GM19438 (cell line): ENCODE results near the gene VEZT.

Source experiments
- ATAC-seq: cut with Tn5 transposase; IDR thresholded peaks from one replicate; pipeline ENCODE4 v1.9.1; 2021; ENCODE audit warnings: low read depth; ENCODE audit not compliant: unreplicated experiment

VEZT gene

DNA sequence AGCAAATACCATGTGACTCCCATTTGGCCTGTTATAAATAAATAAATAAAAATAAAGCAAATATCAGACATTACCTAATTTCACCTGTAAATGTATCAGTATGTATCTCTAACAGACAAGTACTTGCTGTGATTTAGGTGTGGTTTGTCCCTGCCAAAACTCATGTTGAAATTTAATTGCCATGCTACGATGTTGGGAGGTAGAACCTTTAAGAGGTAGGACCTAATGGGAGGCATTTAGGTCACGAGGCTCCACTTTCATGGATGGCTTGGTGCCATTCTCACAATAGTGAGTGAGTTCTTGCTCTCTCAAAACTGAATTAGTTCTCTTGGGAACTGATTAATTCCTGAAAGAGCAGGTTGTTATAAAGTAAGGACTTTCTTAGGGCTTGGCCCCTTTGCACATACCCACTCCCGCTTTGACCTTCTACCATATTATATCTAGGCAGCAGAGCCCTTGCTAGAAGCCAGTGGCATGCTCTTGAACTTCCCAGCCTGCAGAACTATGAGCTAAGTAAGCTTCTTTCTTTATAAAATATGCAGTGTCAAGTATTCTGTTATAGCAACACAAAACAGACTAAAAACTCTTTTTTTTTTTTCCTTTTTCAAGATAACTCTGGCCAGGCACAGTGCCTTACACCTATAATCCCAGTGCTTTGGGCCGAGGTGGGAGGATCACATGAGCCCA lies 26.0 kb downstream of the VEZT start:
- ATAC-seq: no peak

DNA sequence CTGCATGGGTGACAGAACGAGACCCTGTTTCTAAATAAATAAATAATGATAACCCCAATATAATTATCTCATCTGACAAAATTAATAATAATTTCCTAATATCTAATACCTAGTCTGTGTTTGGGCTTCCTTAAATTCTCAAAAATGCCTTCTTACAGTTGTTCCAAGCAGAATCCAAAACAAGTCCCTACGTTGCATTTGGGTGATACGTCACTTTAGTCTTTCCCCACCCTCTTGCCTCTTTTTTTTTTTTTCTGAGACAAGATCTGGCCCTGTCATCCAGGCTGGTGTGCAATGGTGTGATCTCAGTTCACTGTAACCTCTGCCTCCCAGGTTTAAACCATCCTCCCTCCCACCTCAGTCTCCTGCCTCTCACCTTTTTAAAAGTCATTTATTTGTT lies 26.7 kb downstream of the VEZT start:
- no peak for ATAC-seq

DNA sequence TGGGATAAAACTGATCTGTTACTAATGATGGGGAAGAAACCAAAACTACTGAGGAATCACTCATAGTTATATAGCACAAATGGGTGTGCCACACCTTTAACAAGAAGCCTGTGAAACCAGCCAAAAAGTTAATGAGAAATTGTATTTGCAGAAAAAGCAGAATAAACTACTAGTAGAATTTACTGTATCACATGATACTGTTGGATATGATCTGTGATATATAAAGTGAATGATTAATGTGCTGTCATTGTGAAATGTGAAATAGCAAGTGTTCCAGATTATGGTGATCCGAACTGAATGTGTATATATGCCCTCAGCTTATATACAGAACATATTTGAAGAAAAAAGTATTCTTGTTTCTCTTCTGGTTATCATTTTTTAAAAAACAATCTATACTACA lies 30.5 kb downstream of the VEZT start:
- ATAC-seq: no peak

DNA sequence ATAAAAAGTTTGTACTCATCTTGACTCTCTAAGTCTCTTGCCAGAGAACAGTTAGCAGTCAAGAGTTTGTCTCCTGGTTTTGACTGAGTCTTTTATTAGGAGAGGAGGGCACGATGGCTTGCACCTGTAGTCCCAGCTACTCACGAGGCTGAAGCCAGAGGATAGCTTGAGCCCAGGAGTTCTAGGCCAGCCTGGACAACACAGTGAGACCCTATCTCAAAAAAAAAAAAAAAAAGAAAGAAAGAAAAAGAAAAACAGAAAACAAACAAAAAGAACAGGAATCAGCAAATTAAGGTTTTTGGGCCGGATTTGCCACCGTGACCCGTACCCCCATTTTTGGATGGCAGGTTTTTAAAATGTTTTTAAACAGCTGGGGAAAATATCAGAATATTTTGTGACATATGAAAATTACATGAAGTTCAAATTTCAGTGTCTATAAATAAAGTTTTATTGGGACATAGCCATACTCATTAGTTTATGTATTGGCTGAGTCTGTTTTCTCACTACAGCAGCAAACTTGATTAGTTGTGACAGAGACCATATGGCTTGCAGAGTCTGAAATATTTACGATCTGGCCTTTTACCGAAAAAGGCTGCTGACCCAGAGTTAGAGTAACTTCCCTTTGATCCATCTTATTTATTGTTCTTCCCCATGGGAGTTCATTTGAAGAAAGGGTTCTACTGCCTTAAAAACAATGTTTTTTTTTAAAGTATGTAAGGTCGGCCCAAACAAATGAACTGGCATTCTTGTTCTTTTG lies 31.2 kb downstream of the VEZT start:
- ATAC-seq: no peak

DNA sequence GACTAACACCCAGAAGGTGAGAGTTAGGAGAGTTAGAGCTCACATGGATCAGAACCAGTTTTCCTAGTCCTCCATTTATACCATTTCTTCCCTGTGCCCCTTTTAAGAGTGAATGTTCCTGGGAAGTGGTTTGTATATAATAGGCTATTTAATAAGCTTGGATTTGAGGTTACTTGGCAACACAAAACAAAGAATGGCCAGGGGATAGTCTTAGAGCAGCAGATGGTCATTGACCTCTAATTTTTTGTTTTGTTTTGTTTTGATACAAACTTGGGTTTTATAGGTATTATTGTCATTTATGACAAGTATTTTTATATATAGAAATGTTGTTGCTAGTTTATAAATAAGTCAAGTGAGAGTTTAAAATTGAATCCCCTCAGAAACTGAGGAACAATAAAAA lies 35.8 kb downstream of the VEZT start:
- no peak for ATAC-seq

DNA sequence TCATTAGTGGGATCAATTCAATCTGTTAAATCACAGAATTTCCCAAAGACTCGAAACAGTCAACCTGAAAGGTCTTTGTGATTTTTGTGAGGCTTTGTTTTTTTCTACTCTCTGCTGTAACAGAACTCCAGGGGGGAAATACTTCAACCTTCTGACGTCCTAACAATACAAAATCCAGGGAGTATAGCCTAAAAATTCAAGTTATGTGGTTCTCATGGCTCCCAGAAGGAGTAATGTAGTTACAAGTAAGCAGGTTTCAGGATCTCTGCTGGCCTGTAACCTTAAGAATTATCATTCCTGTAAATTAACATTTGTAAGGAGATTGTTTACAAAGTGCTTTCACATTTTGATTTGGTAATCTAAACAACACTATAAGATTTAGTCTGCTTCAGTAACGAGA lies 39.9 kb downstream of the VEZT start:
- ATAC-seq: no peak

DNA sequence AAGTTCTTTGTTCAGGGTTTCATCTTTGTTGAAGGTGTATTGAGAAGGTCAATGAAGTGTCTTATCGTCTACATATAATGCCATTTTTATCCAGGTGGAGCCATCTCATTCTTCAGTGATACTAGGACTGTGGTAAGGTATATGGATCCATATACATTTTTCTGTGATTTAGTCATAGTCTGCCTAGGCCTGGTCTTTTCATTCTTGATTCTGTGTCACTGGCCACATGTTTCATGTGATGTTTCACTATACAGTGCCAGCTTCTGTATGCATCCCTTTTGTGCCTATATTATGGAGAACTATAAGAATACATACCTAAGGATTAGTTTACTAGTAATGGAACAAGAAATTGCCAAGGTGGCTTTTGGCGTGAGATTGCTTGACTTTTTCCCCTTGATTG lies 40.5 kb downstream of the VEZT start:
- ATAC-seq: no peak

DNA sequence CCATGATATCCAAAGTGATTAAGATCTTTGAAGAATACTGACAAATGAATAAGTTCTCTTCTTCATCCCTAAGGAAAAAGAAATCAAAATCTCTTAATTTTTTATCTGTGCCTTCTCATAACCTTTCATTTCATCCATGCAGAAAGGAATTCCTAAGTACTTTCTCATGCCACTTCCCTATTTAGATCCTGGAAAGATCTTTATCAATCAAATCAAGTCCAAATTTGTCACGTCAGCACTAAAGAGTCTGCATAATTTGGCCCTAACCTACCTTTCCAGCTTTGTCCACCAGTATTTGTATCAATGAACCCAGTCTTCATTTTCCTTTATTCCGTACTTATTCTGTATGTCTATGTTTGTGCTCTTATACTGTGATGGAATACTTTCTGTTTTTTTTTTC lies 41.2 kb downstream of the VEZT start:
- ATAC-seq: no peak

DNA sequence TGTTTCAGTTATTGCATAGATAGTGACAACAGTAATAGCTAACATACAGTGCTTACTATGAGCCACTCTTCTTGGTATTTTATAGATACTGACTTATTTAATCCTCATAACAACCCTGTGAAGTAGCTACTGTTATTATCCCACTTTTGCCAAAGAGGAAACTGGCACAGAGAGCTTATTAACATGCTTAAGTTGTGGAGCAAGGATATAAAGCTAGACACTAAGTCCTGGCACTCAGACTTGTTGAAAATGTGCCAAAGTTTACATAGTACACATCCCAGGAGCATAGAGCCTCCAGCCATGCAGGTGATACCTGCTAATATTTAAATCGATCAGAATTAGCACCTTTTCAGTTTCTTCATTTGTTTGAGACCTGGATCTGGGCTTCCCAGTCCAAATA lies 41.8 kb downstream of the VEZT start:
- no peak for ATAC-seq

DNA sequence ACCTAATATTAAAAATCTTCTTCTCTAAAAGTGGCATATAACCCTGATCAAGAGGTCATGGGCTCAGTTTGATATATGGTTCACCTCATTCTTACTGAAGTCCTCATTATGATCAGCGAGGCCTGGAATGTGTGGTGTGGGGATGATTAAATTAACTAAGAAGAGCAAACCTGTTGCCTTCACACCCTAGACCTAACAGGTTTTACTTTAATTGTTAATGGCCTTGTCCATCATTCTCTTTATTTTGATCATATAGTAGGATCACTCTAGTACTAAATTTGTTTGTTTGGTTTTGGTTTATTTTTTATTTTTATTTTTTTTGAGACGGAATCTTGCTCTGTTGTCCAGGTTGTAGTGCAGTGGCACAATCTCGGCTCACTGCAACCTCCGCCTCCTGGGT lies 43.5 kb downstream of the VEZT start:
- no peak for ATAC-seq

DNA sequence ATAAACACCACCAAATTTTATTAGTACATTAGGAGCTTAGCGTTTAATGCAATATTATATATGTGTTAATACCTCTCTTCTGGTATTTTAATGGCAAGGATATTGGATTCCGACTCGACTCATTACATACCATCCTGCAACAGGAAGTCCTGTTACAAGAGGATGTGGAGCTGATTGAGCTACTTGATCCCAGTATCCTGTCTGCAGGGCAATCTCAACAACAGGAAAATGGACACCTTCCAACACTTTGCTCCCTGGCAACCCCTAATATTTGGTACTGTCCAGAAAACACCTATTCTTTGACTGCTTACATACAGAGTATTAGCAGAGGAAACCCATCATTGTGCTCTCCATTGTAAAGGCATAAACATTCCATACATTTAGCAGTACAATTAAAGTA lies 45.2 kb downstream of the VEZT start:
- no peak for ATAC-seq

DNA sequence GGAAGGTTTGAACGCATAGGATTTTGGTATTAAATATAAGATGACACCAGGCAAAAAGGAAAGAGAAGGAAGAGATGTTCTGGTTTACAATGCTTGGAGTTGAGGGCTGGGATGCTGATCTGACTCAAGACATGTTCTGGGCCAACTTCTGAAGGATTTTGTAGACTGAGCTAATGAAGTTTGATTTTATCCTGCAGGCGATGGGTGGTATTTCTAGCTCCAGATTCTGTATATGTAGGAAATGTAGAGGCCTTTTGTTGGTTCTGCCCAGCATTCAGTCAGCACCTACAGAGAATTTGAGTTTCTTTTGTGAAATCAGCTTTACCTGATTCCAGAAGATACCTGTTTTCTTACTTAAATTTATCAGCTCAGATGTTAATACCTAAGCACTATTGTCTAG lies 48.2 kb downstream of the VEZT start:
- ATAC-seq: no peak

DNA sequence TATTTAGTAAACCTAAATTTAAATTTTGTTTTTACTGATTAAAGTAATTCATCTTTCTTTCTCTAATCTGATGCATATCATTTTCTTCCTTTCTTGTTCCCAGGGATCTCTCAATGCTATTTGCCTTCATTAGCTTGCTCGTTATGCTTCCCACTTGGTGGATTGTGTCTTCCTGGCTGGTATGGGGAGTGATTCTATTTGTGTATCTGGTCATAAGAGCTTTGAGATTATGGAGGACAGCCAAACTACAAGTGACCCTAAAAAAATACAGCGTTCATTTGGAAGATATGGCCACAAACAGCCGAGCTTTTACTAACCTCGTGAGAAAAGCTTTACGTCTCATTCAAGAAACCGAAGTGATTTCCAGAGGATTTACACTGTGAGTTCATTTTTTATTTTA lies 48.6 kb downstream of the VEZT start:
- no peak for ATAC-seq

DNA sequence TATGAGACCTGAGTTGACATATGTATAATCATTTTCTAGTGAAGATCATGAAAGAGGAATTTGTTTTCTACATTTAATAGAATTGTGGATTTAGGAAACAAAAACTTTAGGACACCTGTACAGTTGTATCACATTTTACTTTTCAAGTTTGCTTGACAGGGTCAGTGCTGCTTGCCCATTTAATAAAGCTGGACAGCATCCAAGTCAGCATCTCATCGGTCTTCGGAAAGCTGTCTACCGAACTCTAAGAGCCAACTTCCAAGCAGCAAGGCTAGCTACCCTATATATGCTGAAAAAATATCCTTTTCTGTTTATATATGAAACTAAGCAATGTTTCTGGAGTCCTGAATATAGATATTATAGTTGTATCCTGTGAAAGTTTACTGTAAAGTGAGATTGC lies 52.3 kb downstream of the VEZT start:
- no peak for ATAC-seq

DNA sequence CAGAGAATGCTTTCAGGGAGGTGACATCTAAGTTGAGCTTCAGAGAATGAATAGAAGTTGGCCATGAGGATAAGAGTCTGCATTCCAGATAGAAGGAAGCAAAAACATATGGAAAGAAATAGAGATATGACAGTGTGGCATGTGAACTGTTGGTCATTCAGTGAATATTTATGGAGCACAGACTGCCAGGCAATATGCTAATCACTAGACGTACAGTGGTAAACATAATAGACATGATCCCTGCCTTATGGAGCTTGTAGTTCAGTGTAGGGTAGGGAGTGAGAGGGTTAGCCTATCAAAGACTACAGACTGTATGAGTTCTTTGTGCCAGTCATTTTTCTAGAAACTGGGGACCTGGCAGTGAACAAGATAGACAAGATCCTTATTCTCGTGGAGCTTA lies 53.9 kb downstream of the VEZT start:
- ATAC-seq: no peak

DNA sequence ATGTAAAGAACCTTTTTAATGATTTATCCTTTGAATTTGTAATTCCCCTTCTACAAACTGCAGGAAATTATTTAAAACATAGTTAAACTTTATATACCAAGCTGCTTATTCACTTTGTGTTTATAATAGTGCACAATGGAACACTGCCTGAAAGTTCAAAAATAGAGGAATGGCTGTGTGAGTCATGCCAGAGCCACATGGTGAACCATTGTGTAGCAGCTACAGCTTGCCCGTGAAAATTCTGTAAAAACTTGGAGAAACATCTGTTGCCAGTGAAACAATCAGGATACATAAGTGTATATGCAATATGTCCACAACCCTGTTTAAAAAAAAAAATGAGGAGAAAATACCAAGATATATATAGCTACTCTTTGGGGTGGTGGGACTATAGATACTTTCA lies 59.5 kb downstream of the VEZT start:
- ATAC-seq: no peak

DNA sequence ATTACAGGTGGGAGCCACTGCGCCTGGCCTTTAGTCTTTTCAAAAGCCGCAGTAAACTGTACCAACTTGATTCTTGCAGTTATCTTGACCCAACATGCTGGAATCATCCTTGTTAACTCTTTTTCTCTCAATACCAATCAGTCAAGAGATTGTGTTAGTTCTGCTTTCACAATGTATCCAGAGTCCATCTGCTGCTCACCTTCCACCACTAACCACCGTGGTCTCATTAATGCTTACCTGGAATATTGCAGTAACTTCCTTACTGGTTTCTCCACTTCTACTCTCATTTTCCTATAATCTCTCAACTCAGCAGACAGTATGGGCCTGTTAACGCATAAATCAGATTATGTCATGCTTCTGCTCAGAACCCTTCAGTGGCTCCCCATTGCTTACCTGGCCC lies 62.2 kb downstream of the VEZT start:
- ATAC-seq: no peak

DNA sequence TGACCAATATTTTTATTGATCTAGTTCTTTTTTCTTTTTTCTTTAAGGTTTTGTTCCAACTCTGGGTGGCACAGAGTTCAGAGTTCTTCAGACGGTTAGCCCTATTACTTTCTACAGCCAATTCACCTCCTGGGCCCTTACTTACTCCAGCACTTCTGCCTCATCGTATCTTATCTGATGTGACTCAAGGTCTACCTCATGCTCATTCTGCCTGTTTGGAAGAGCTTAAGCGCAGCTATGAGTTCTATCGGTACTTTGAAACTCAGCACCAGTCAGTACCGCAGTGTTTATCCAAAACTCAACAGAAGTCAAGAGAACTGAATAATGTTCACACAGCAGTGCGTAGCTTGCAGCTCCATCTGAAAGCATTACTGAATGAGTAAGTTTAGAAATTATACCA lies 64.7 kb downstream of the VEZT start:
- no peak for ATAC-seq

DNA sequence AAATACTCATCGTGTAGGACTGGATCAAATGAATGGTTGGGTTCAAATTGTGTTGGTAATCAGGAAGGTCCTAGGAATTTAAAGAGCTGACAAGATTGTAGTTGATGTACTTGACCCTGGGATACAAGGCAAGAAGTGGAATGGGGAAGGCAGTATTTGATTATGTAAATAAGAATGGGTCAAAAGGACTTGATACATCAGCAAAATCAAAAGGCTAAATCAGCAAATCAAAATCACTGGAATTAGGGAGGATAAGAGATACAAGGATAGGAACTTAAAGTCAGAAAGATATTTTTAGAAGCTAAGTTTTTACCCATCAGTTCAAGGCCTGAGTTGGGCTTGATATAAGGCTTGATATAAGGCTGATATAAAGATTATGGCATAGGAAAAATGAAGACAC lies 65.8 kb downstream of the VEZT start:
- no peak for ATAC-seq

DNA sequence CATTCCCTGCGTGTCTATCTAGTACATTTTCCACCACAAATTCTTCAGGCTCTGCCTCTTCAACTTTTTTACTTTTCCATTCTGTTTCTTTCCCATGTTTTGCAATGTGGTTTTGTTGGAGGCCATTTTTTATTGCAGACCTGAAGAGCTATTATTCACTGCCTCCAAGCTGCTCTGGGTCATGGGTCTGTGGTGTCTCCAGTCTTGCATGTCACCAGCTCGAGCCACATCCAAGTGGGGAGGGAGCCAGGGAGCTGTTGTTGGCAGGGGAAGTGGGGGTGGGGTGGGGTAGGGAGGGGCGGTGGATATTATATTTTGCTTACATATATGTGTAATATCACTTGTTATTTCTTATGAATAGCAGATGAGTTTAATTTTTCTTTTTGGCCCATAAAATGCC lies 69.1 kb downstream of the VEZT start:
- no peak for ATAC-seq

DNA sequence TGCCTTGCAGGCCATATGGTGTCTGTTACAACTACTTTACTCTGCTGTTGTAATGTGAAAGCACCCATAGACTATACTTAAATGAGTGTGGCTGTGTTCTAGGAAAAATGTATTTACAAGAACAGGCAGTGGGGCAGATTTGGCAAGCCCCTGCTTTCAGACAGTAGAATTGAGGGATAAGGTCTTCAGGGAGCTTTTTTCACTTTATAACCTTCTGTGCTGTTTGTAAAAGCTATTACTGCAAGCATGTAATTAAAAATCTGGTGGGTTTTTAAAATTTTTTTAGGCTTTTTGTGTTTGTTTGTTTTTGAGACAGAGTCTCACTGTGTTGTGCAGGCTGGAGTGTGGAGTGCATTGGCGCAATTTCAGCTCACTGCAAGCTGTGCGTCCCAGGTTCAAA lies 73.9 kb downstream of the VEZT start:
- no peak for ATAC-seq

DNA sequence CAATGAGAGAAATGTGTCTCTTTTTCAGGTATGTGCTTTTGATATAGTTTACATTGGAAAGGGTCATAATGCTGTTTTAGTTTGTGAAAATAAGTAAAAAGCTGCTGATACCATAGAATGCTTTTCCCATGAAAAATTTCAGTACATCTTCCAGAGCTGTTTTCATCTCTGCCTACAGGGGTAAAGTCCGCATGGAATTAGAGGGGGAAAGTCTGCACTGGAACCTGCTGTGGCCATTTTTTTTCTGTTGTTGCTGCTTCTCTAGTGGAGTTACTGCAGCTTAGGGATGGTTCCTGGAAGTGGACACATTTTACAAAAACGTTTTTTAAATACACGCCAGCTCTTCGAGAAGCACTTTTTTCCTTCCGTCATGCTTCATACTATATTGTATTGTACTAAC lies 81.3 kb downstream of the VEZT start:
- no peak for ATAC-seq

DNA sequence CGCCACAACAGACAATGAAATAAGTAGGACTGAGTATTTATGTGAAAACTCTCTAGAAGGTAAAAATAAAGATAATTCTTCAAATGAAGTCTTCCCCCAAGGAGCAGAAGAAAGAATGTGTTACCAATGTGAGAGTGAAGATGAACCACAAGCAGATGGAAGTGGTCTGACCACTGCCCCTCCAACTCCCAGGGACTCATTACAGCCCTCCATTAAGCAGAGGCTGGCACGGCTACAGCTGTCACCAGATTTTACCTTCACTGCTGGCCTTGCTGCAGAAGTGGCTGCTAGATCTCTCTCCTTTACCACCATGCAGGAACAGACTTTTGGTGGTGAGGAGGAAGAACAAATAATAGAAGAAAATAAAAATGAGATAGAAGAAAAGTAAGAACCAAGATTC lies 82.7 kb downstream of the VEZT start:
- ATAC-seq: no peak
